Fibroblast of lung (primary cell): ENCODE measurements around the gene TIMP1.

Experiments used
- EZH2 ChIP-seq: IDR thresholded peaks from 2 replicates; pipeline ENCODE4 v1.5.1; 2012; ENCODE audit warnings: low read length, control low read depth, mild to moderate bottlenecking; ENCODE audit errors: missing control alignments
- TF ChIP-seq, protein P1 (sequence below), 2 donors: IDR thresholded peaks in 1 of 2; conservative IDR thresholded peaks in 1 of 2; 1 replicate in 1 of 2; 2 replicates in 1 of 2; pipeline ENCODE4 v1.5.1; 2011 to 2012; ENCODE audit warnings: low read length in 2 of 2, control low read depth in 1 of 2, inconsistent platforms in 1 of 2, low read depth in 1 of 2, mild to moderate bottlenecking in 1 of 2

DNA sequence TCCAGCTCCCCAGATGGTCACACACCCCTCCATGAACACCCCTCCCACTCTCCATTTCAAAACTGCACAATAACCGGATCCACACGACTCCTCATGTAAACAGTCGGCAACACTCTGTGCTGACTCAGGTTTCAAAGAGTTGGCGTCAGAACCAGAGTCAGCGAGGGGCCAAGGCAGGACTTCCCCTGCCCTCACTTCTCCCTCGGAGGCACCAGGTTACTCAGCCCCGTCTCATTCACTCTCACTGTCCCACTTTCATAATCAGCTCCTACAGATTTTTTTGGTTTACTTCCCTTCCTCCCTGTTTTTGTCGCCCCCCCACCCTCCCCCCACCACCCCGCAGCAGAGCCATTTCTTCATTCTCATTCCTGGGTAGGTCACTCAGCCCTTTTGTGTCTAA is 2.7 kb upstream of the TIMP1 start:
- TF ChIP-seq, protein P1, sequence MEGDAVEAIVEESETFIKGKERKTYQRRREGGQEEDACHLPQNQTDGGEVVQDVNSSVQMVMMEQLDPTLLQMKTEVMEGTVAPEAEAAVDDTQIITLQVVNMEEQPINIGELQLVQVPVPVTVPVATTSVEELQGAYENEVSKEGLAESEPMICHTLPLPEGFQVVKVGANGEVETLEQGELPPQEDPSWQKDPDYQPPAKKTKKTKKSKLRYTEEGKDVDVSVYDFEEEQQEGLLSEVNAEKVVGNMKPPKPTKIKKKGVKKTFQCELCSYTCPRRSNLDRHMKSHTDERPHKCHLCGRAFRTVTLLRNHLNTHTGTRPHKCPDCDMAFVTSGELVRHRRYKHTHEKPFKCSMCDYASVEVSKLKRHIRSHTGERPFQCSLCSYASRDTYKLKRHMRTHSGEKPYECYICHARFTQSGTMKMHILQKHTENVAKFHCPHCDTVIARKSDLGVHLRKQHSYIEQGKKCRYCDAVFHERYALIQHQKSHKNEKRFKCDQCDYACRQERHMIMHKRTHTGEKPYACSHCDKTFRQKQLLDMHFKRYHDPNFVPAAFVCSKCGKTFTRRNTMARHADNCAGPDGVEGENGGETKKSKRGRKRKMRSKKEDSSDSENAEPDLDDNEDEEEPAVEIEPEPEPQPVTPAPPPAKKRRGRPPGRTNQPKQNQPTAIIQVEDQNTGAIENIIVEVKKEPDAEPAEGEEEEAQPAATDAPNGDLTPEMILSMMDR (conservative IDR thresholded peaks at IDR 0.05 in 1 of 2, IDR thresholded peaks at IDR 0.05 in 1 of 2; ENCODE audit: low read depth in 1 of 2, low read length in 2 of 2) = no peak
- no peak for TF ChIP-seq EZH2
